ENCODE data around the gene DIPK1B.
A peak's percentile ranks its signal among the peaks of the same experiment; 100 is the strongest.

DIPK1B gene

GRCh38 chr9:136687721-136688223, 24.6 kb upstream of the DIPK1B start (continued):
- no peak for TF ChIP-seq ZBTB20 (tag by site-specific recombination; IDR thresholded peaks at IDR 0.05)
- TF ChIP-seq ZNF132 (tag by site-specific recombination; IDR thresholded peaks at IDR 0.05; ENCODE audit: borderline replicate concordance): no peak
- peak; percentile 69 for TF ChIP-seq ZIC2 (tag by site-specific recombination; IDR thresholded peaks at IDR 0.05)
- TF ChIP-seq GLIS1 (tag by site-specific recombination; IDR thresholded peaks at IDR 0.05): no peak
- TF ChIP-seq, protein P1, sequence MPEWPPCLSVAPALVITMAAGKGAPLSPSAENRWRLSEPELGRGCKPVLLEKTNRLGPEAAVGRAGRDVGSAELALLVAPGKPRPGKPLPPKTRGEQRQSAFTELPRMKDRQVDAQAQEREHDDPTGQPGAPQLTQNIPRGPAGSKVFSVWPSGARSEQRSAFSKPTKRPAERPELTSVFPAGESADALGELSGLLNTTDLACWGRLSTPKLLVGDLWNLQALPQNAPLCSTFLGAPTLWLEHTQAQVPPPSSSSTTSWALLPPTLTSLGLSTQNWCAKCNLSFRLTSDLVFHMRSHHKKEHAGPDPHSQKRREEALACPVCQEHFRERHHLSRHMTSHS (tag by site-specific recombination; IDR thresholded peaks at IDR 0.05): no peak
- TF ChIP-seq KLF9 (tag by site-specific recombination; IDR thresholded peaks at IDR 0.05; ENCODE audit: low read depth): peak; percentile 34; the same call in 1 of the 2 replicates
- TF ChIP-seq ZNF174 (tag by site-specific recombination; IDR thresholded peaks at IDR 0.05): no peak
- TF ChIP-seq ZNF692 (tag by site-specific recombination; IDR thresholded peaks at IDR 0.05): no peak
- TF ChIP-seq KLF7 (tag by site-specific recombination; IDR thresholded peaks at IDR 0.05; ENCODE audit: borderline replicate concordance): peak; percentile 60; the same call in 1 of the 2 replicates
- no peak for TF ChIP-seq GLI2 (tag by site-specific recombination; IDR thresholded peaks at IDR 0.05; ENCODE audit: borderline replicate concordance, low read depth)
- no peak for TF ChIP-seq TRIM28 (IDR thresholded peaks at IDR 0.05; ENCODE audit: borderline replicate concordance, low read length)
- TF ChIP-seq, protein P2, sequence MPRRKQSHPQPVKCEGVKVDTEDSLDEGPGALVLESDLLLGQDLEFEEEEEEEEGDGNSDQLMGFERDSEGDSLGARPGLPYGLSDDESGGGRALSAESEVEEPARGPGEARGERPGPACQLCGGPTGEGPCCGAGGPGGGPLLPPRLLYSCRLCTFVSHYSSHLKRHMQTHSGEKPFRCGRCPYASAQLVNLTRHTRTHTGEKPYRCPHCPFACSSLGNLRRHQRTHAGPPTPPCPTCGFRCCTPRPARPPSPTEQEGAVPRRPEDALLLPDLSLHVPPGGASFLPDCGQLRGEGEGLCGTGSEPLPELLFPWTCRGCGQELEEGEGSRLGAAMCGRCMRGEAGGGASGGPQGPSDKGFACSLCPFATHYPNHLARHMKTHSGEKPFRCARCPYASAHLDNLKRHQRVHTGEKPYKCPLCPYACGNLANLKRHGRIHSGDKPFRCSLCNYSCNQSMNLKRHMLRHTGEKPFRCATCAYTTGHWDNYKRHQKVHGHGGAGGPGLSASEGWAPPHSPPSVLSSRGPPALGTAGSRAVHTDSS (tag by site-specific recombination; IDR thresholded peaks at IDR 0.05): no peak
- no peak for TF ChIP-seq ZNF624 (tag by site-specific recombination; IDR thresholded peaks at IDR 0.05)
- TF ChIP-seq BCL11B (tag by site-specific recombination; IDR thresholded peaks at IDR 0.05; ENCODE audit: low read depth): no peak
- TF ChIP-seq ZNF350 (tag by site-specific recombination; IDR thresholded peaks at IDR 0.05): no peak
- no peak for TF ChIP-seq MEIS1 (CRISPR knock-in tag; IDR thresholded peaks at IDR 0.05; ENCODE audit: borderline replicate concordance)
- no peak for TF ChIP-seq ZNF155 (tag by site-specific recombination; IDR thresholded peaks at IDR 0.05)
- TF ChIP-seq CTCF (tag by site-specific recombination; IDR thresholded peaks at IDR 0.05): no peak
- 0 out of 2 replicates have a peak, but pooled peaks have one; percentile 7 for TF ChIP-seq ZNF423 (tag by site-specific recombination; IDR thresholded peaks at IDR 0.05)
- peak; percentile 60; the same call in 1 of the 2 replicates for TF ChIP-seq HIC1 (tag by site-specific recombination; IDR thresholded peaks at IDR 0.05)
- TF ChIP-seq ZNF280C (tag by site-specific recombination; IDR thresholded peaks at IDR 0.05): no peak
- TF ChIP-seq ZNF830 (tag by site-specific recombination; IDR thresholded peaks at IDR 0.05; ENCODE audit: low read depth): no peak
- no peak for TF ChIP-seq ZFP69B (tag by site-specific recombination; IDR thresholded peaks at IDR 0.05)
- peak; percentile 70 for TF ChIP-seq GLIS2 (tag by site-specific recombination; IDR thresholded peaks at IDR 0.05)

All from HEK293 (cell line).